Choroid plexus epithelial cell (primary cell): ENCODE results near the gene SETDB2.
"Not testable (repeated sequence)": the region's sequence is repeated elsewhere in the genome, so short reads cannot be mapped to it uniquely, and the experiment has no call there.

ENCODE experiments used
- DNase-seq: peaks from one replicate; pipeline ENCODE4 v3.0.0-alpha.2; 2010; ENCODE audit warnings: low read depth
- H3K4me3 ChIP-seq: 2 replicates; pipeline ENCODE4 v1.5.1; 2011; ENCODE audit warnings: low read depth, mild to moderate bottlenecking, control low read depth, low read length, moderate library complexity
- TF ChIP-seq, protein P1 (sequence below): conservative IDR thresholded peaks from 2 replicates; pipeline ENCODE4 v1.5.1; 2011; ENCODE audit warnings: low read depth, mild to moderate bottlenecking, control low read depth, inconsistent platforms, low read length, moderate library complexity

The SETDB2 gene

DNA sequence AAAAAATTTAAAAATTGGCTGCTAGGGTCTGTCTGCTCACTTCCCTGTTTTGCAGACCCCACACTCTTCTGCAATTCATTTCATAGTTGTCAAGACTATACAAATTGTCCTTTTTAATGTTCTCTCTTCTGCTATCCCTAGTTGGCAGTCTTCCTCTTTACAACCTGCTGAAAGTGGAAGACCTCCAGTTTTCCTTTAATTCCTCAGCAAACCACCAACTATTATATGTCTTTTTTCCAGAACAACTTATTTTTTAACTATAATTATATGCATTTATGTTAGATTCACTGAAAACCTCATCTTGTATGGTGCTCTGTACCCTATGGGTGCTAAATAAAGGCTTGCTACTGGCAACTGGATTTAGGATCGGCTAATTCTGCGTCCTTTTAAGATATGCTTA is 50.6 kb downstream of the SETDB2 start:
- no peak for DNase-seq
- TF ChIP-seq, protein P1, sequence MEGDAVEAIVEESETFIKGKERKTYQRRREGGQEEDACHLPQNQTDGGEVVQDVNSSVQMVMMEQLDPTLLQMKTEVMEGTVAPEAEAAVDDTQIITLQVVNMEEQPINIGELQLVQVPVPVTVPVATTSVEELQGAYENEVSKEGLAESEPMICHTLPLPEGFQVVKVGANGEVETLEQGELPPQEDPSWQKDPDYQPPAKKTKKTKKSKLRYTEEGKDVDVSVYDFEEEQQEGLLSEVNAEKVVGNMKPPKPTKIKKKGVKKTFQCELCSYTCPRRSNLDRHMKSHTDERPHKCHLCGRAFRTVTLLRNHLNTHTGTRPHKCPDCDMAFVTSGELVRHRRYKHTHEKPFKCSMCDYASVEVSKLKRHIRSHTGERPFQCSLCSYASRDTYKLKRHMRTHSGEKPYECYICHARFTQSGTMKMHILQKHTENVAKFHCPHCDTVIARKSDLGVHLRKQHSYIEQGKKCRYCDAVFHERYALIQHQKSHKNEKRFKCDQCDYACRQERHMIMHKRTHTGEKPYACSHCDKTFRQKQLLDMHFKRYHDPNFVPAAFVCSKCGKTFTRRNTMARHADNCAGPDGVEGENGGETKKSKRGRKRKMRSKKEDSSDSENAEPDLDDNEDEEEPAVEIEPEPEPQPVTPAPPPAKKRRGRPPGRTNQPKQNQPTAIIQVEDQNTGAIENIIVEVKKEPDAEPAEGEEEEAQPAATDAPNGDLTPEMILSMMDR = no peak
- H3K4me3 ChIP-seq = no peak overlapping the region

DNA sequence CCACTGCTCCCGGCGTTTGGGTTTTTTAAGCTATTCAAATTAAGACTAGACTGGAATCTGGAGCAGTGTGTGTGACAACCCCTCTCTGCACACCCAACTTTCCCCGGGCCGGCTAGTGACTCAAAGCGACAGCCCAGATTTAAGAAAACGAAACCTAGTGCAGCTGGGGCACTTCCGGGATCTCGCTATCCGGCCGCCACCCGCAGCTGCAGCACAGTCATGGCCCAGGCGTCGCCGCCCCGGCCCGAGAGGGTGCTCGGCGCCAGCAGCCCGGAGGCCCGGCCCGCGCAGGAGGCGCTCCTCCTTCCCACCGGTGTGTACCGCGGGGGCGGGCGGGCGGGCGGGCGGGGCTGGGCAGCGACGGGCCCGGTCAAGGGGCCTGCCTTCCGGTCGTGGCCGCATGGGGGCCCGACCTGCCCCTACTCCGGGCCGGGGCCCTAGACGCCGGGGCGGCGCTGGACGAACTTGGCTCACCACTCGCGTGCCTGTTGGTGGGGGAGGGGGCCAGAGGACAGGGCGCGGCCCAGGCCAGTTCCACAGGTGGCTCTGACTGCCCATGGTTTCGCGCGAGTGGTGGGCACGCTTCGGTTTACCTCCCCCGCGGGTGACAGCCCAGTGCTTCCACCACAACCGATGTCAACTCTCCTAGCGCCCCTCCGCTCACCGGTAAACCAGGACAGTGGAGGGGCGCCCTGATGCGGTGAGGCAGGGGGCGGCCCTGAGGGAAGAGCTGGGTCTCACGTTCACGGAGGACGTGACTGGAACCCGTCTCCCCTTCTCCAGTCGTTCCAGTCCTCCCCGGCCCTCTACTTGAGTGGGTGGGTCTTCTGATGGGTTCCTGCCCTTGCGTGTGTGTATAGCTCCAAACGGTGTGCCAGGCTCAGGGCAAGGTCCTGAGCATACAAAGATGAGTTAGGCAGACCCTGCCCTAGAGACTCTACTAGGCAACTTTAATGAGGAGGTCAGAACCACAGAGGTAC is 52.0 kb downstream of the SETDB2 start, which contains the start of gene PHF11:
Gene PHF11 (plus strand): TSS at position 171 of the 980 bp plus-strand sequence. CDS start 49 bp downstream, at position 220.
- peak within 1 kb of the TSS; percentile 68 for H3K4me3 ChIP-seq
- TF ChIP-seq, protein P1 = no peak
- peak; percentile 65 for DNase-seq

DNA sequence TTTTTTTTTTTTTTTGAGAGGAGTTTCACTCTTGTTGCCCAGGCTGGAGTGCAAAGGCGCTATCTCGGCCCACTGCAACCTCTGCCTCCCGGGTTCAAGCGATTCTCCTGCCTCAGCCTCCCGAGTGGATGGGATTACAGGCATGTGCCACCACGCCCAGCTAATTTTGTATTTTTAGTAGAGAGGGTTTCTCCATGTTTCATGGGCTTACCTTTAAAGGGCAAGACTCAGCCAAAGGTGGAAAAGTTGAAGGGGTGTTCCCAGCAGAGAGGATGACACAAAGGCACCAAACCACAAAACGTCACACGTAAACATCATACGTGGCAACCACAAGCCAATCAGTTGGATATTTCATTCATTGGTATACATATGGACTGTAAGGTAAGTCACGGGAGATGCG is 52.8 kb downstream of the SETDB2 start:
- H3K4me3 ChIP-seq, DNase-seq: not testable (repeated sequence)

DNA sequence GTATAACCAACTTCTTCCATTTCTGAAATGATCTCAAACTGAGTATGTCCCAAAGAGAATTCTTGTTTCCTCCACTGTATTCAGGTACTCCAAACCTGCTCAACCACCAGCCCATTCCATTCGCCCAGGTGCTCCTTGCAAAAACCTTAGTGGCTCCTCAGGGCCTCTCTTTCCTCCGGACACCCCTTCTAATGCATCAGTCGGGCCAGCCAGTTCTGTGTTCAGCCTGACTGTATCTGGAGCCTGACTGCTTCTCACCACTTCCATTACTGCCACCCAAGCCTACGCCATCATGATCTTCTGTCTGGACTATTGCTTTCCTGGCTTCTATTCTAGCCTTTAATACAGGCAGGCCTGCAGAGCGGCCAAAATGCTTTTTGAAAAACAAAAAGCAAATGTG is 53.2 kb downstream of the SETDB2 start:
- TF ChIP-seq, protein P1 = no peak
- H3K4me3 ChIP-seq = no peak overlapping the region
- no peak for DNase-seq

DNA sequence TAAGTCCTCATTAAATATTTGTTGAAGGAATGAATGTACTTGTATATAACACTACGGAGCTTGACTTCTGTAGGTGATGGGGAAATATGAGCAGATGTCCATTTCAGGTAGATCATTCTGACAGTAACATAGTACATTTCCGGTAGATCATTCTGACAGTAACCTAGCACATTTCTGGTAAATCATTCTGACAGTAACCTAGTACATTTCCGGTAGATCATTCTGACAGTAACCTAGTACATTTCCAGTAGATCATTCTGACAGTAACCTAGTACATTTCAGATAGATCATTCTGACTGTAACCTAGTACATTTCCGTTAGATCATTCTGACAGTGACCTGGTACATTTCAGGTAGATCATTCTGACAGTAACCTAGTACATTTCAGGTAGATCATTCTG is 54.1 kb downstream of the SETDB2 start:
- H3K4me3 ChIP-seq = no peak overlapping the region
- DNase-seq = no peak
- TF ChIP-seq, protein P1 = no peak

DNA sequence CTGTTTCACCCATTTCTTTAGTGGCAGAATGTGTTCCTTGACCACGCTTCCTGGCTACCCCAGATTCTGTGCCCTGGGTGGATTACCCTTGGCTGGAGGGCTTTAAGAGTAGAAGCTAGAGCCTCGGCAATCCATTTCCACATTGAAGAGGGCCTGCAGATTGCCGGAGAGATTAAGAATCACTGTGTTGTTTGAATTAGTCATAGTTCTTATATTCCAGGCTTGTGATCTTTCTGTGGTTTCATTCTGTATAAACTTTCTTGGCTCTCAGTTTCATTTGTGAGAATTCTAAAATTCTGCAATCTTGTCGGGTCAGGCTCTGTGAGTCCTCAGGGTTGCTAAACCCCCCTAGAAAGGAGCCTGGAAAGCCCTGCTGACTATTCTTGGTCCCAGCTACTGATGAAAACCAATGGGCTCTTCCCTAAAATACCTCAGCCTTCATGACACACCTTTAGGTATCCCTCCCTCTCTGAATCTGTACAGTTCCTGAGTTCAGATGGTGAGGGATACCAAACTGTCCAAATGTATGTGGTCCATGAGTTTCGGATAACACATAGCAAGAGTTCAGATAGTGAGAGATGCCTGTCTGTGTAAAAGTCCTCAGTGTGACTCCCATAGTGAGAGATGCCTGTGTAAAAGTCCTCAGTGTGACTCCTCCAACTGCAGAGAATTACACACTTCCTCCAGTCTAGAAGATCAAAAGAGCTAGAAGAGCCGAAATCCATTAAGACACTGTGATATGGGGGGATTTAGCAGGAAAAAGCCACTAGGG is 56.0 kb downstream of the SETDB2 start:
- H3K4me3 ChIP-seq = peak overlapping the region; percentile 9
- peak; percentile 90 for DNase-seq
- TF ChIP-seq, protein P1 = no peak

DNA sequence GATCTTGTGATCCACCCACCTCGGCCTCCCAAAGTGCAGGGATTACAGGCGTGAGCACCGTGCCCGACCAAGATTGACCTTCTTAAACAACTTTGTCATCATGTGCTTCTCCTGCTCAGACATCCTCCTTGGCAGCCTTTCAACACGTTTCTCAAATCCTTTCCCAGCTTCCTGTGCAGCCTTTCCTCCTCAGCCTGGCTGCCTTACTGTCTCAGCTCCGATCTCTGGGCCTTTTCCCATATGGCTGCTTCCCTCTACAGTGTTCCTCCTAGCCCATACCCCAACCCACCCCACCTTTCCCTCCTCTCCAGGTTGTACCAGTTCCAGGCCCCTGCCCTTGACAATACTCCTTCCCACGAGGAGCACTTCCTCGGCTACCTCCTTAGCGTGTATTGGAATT is 58.9 kb downstream of the SETDB2 start:
- DNase-seq = peak; percentile 90
- TF ChIP-seq, protein P1 = no peak
- H3K4me3 ChIP-seq = no peak overlapping the region
